Measurements from ENCODE around the gene TXNDC8. TPM values are rescaled to one million over a fixed set of nuclear protein-coding genes. Genes with fewer than 3 reads are reported as not detected.
A peak's percentile ranks its signal among the peaks of the same experiment; 100 is the strongest.

TXNDC8 gene
- total RNA-seq, 1 donor from 2014 or later: not detected

GRCh38 chr9:110357505-110357904 lies 19.8 kb upstream of the TXNDC8 start:
- Histone ChIP-seq H3K9me3 (no peaks in the 10 kb centered on the region), H3K36me3 (no peaks in the 10 kb centered on the region), H3K27ac (no peak overlapping the region), H3K4me3 (no peak overlapping the region), H3K27me3 (no peaks in the 10 kb centered on the region), H3K4me1 (no peaks in the 10 kb centered on the region)
- DNase-seq (ENCODE audit: extremely low spot score in 2 of 2): no peak
- intact Hi-C loops (cut with DNase I): no loop called here
- no peak for TF ChIP-seq POLR2A (IDR thresholded peaks at IDR 0.05)
- no peak for TF ChIP-seq POLR2AphosphoS5 (IDR thresholded peaks at IDR 0.05; ENCODE audit: insufficient read depth in 1 of 2, low read depth in 1 of 2)
- TF ChIP-seq, protein P1, sequence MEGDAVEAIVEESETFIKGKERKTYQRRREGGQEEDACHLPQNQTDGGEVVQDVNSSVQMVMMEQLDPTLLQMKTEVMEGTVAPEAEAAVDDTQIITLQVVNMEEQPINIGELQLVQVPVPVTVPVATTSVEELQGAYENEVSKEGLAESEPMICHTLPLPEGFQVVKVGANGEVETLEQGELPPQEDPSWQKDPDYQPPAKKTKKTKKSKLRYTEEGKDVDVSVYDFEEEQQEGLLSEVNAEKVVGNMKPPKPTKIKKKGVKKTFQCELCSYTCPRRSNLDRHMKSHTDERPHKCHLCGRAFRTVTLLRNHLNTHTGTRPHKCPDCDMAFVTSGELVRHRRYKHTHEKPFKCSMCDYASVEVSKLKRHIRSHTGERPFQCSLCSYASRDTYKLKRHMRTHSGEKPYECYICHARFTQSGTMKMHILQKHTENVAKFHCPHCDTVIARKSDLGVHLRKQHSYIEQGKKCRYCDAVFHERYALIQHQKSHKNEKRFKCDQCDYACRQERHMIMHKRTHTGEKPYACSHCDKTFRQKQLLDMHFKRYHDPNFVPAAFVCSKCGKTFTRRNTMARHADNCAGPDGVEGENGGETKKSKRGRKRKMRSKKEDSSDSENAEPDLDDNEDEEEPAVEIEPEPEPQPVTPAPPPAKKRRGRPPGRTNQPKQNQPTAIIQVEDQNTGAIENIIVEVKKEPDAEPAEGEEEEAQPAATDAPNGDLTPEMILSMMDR (IDR thresholded peaks at IDR 0.05): no peak

DNA sequence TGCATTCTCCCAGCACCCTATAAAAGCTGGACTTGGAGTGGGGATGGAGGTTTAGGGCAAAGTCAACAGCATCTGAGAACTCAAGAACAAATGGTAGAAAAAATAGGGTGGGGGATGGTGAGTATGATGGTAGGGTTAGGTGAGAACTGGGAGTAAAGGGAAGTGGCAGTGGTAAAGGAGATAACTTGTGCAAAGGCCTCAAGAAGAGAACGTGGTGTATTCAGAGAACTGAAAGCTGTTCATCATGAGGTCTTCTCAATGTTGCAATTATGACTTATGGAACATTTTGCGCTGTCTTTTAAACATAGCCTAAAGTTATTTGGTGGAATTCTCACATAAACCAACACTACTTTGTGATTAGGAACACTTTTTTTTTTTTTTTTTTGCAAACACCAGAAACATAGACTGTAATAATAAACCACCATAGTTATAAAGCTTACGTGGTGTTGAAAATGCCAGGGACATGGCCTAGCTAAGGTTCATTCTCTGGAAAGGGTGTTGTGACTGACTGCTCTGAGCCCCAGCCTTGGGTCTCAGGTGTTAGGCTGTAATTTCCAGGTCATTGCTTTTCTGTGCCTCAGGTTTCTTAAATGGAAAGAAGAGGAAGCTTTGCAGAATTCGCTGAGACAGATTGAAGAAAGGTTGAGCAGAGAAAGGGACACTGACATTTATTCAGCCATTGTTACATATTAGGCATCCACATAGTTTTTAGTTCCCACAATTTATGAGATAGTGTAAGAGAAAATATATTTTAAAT lies 19.2 kb upstream of the TXNDC8 start:
- TF ChIP-seq POLR2AphosphoS5 (IDR thresholded peaks at IDR 0.05; ENCODE audit: insufficient read depth in 1 of 2, low read depth in 1 of 2) (no peak), POLR2A (IDR thresholded peaks at IDR 0.05) (no peak)
- TF ChIP-seq, protein P1 (IDR thresholded peaks at IDR 0.05): no peak
- peaks cover under 1% of the 10 kb centered on the region for H3K4me1 ChIP-seq
- no peak for DNase-seq (ENCODE audit: extremely low spot score in 2 of 2)
- H3K9me3 ChIP-seq: no peaks in the 10 kb centered on the region
- H3K27me3 ChIP-seq: no peaks in the 10 kb centered on the region
- H3K36me3 ChIP-seq: no peaks in the 10 kb centered on the region
- no peak overlapping the region for H3K27ac ChIP-seq
- intact Hi-C loops (cut with DNase I): no loop called here
- H3K4me3 ChIP-seq: no peak overlapping the region

DNA sequence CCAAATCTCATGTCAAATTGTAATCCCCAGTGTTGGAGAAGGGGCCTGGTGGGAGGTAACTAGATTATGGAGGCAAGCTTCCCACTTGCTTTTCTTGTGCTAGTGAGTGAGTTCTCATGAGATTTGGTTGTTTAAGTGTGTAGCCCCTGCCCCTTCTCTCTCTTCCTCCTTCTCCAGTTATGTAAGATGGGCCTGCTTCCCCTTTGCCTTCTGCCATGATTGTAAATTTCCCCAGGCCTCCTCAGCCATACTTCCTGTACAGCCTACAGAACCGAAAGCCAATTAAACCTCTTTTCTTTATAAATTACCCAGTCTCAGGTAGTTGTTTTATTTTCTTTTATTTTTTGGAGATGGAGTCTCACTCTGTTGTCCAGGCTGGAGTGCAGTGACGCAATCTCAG lies 18.2 kb upstream of the TXNDC8 start:
- H3K4me3 ChIP-seq: no peak overlapping the region
- H3K9me3 ChIP-seq: no peaks in the 10 kb centered on the region
- TF ChIP-seq POLR2AphosphoS5 (IDR thresholded peaks at IDR 0.05; ENCODE audit: insufficient read depth in 1 of 2, low read depth in 1 of 2): no peak
- TF ChIP-seq, protein P1 (IDR thresholded peaks at IDR 0.05): no peak
- no peak for TF ChIP-seq POLR2A (IDR thresholded peaks at IDR 0.05)
- intact Hi-C loops (cut with DNase I): no loop called here
- DNase-seq (ENCODE audit: extremely low spot score in 2 of 2): no peak
- no peaks in the 10 kb centered on the region for H3K36me3 ChIP-seq
- H3K4me1 ChIP-seq: peaks cover 8% of the 10 kb centered on the region
- H3K27me3 ChIP-seq: no peaks in the 10 kb centered on the region
- no peak overlapping the region for H3K27ac ChIP-seq

GRCh38 chr9:110351009-110351467 lies 13.4 kb upstream of the TXNDC8 start:
- Histone ChIP-seq H3K27me3 (no peaks in the 10 kb centered on the region), H3K36me3 (no peaks in the 10 kb centered on the region), H3K9me3 (no peaks in the 10 kb centered on the region), H3K27ac (peak overlapping the region; percentile 59), H3K4me1 (peaks cover 21% of the 10 kb centered on the region), H3K4me3 (no peak overlapping the region)
- no peak for DNase-seq (ENCODE audit: extremely low spot score in 2 of 2)
- TF ChIP-seq, protein P1 (IDR thresholded peaks at IDR 0.05): no peak
- TF ChIP-seq POLR2AphosphoS5 (IDR thresholded peaks at IDR 0.05; ENCODE audit: insufficient read depth in 1 of 2, low read depth in 1 of 2): peak in 1 of 2 donors; percentile 37
- intact Hi-C loops (cut with DNase I): no loop called here

DNA sequence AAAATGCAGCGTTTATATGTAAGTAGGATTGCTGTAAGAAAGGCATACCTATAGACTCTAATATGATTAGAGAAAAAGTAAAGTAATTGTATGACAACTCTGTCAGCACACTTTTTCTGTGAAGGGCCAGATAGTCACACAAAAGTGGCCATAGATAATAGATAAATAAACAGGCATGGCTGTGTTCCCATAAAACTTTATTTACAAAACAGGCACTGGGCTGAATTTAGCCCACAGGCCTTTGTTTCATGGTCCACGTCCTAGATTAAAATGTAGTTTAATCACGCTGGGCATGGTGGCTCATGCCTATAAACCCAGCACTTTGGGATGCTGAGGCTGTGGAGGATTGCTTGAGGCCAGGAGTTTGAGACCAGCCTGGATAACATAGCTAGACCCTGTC lies 8.7 kb upstream of the TXNDC8 start:
- Histone ChIP-seq H3K9me3 (no peaks in the 10 kb centered on the region), H3K4me1 (peaks cover 15% of the 10 kb centered on the region), H3K36me3 (no peaks in the 10 kb centered on the region), H3K4me3 (no peak overlapping the region), H3K27ac (no peak overlapping the region), H3K27me3 (no peaks in the 10 kb centered on the region)
- TF ChIP-seq POLR2AphosphoS5 (IDR thresholded peaks at IDR 0.05; ENCODE audit: insufficient read depth in 1 of 2, low read depth in 1 of 2) (no peak), POLR2A (IDR thresholded peaks at IDR 0.05) (no peak)
- TF ChIP-seq, protein P1 (IDR thresholded peaks at IDR 0.05): no peak
- no peak for DNase-seq (ENCODE audit: extremely low spot score in 2 of 2)
- intact Hi-C loops (cut with DNase I): no loop called here

Data from vagina (tissue), 2 donors.